ENCODE data around the gene TIAL1. TPM values are rescaled to one million over a fixed set of nuclear protein-coding genes. Genes with fewer than 3 reads are reported as not detected.
"Not testable (repeated sequence)": the region's sequence is repeated elsewhere in the genome, so short reads cannot be mapped to it uniquely, and the experiment has no call there.

Gene TIAL1
- total RNA-seq, 1 donor from 2014 or later: 132 TPM

DNA sequence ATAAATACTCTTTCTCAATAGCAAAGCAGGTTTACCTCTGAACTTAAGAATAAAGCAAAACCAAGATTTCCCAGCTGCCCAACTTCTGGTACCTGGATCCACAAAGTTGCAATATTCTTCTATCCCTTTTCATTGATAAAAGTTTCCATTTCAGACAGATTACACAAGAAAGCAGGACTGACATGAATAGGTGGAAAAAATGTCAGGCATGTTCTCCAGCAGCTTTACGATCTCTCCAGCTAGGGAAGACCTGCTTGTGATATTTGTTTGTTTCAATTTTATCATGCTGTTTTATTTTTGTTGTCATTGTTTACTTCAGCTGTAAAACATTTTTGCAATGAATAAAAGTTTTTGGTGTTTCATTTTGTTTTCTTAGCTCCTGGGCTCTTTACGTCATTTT lies 63.3 kb downstream of the TIAL1 start:
- H3K36me3 Mint-ChIP-seq (ENCODE audit: low read depth): no peaks in the 10 kb centered on the region
- TF ChIP-seq, protein P1, sequence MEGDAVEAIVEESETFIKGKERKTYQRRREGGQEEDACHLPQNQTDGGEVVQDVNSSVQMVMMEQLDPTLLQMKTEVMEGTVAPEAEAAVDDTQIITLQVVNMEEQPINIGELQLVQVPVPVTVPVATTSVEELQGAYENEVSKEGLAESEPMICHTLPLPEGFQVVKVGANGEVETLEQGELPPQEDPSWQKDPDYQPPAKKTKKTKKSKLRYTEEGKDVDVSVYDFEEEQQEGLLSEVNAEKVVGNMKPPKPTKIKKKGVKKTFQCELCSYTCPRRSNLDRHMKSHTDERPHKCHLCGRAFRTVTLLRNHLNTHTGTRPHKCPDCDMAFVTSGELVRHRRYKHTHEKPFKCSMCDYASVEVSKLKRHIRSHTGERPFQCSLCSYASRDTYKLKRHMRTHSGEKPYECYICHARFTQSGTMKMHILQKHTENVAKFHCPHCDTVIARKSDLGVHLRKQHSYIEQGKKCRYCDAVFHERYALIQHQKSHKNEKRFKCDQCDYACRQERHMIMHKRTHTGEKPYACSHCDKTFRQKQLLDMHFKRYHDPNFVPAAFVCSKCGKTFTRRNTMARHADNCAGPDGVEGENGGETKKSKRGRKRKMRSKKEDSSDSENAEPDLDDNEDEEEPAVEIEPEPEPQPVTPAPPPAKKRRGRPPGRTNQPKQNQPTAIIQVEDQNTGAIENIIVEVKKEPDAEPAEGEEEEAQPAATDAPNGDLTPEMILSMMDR (IDR thresholded peaks at IDR 0.05): no peak

DNA sequence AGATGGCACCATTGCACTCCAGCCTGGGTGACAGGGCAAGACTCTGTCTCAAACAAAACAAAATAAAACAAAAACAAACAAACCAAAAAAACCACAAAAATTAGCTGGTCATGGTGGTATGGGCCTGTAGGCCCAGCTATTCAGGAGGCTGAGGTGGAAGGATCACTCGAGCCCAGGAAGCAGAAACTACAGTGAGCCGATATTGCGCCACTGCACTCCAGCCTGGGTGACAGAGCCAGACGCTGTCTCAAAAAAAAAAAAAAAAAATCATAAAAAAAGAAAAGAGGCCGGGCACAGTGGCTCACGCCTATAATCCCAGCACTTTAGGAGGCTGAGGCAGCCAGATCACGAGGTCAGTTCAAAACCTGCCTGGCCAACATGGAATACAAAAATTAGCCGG lies 64.0 kb downstream of the TIAL1 start:
- not testable (repeated sequence) for H3K27ac Mint-ChIP-seq (ENCODE audit: unreplicated experiment); H3K27me3 Mint-ChIP-seq (ENCODE audit: low read depth); H3K36me3 Mint-ChIP-seq (ENCODE audit: low read depth); H3K9me3 Mint-ChIP-seq (ENCODE audit: low read depth); H3K4me3 Mint-ChIP-seq (ENCODE audit: unreplicated experiment)
- peak; percentile 21 for DNase-seq (ENCODE audit: low spot score)
- peaks cover 24% of the 10 kb centered on the region for H3K4me1 Mint-ChIP-seq (ENCODE audit: low read depth)

More for the DNA sequence above, 63.3 kb downstream of the TIAL1 start:
- H3K4me1 Mint-ChIP-seq (ENCODE audit: low read depth): peaks cover 25% of the 10 kb centered on the region
- no peak overlapping the region for H3K4me3 Mint-ChIP-seq (ENCODE audit: unreplicated experiment)
- DNase-seq (ENCODE audit: low spot score): no peak
- no peak overlapping the region for H3K27ac Mint-ChIP-seq (ENCODE audit: unreplicated experiment)
- no peaks in the 10 kb centered on the region for H3K27me3 Mint-ChIP-seq (ENCODE audit: low read depth)
- H3K9me3 Mint-ChIP-seq (ENCODE audit: low read depth): no peaks in the 10 kb centered on the region

DNA sequence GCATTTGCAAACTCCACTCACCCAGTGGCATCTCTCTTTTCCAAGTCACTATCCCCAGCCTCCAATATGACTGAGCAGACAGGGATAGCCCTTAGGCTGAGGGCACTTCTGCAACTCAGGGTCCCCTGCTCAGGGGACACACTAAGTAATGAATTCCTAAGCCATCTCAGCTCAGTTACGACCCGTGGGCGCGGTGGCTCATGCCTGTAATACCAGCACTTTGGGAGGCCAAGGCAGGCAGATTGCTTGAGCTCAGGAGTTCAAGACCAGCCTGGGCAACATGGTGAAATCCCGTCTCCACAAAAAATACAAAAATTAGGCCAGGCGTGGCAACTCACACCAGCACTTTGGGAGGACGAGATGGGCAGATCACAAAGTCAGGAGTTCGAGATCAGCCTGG lies 64.5 kb downstream of the TIAL1 start:
- not testable (repeated sequence) for H3K36me3 Mint-ChIP-seq (ENCODE audit: low read depth); H3K9me3 Mint-ChIP-seq (ENCODE audit: low read depth); H3K4me3 Mint-ChIP-seq (ENCODE audit: unreplicated experiment); H3K27ac Mint-ChIP-seq (ENCODE audit: unreplicated experiment); H3K27me3 Mint-ChIP-seq (ENCODE audit: low read depth)
- peaks cover 23% of the 10 kb centered on the region for H3K4me1 Mint-ChIP-seq (ENCODE audit: low read depth)
- peak; percentile 50 for DNase-seq (ENCODE audit: low spot score)

DNA sequence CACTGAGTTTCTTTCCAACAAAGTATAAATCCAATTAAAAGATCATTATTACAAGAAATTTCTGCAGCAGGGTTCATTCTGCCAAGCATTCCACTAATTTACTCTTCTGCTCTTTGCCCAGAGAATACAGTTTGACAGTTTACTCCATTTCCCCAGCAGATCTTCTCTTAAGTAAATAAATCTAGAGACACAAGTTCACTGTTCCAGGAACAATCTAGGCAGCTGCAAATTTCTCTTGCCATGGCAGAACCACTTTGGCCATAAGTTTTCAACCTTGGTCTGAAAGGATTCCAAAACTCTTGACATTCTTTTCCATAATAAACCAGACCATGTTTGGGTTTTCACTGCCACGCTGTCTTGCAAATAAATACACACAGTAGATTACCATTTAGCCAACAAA lies 65.7 kb downstream of the TIAL1 start:
- no peaks in the 10 kb centered on the region for H3K9me3 Mint-ChIP-seq (ENCODE audit: low read depth)
- DNase-seq (ENCODE audit: low spot score): no peak
- peaks cover 32% of the 10 kb centered on the region for H3K4me1 Mint-ChIP-seq (ENCODE audit: low read depth)
- no peaks in the 10 kb centered on the region for H3K27me3 Mint-ChIP-seq (ENCODE audit: low read depth)
- no peak overlapping the region for H3K4me3 Mint-ChIP-seq (ENCODE audit: unreplicated experiment)
- H3K27ac Mint-ChIP-seq (ENCODE audit: unreplicated experiment): no peak overlapping the region
- TF ChIP-seq, protein P1 (IDR thresholded peaks at IDR 0.05): no peak
- H3K36me3 Mint-ChIP-seq (ENCODE audit: low read depth): no peaks in the 10 kb centered on the region

DNA sequence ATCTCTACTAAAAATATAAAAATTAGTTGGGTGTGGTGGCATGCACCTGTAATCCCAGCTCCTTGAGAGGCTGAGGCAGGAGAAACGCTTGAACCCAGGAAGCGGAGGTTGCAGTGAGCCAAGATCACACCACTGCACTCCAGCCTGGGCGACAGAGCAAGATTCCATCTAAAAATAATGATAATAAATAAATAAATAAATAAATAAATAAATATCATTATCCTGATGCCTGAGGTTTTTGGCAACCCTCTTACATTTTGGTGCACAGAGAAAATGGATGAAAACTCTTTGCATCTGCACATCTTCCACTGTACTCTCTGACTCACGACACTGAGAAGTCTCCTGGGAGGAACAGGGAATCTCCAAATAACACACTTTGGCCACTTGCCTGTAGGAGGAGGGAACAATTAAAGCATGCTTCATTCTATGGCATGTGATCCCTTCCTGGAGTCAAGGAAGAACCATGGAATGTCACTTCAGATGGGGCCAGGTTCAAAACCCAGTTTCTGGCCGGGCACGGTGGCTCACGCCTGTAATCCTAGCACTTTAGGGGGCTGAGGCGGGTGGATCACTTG lies 68.0 kb downstream of the TIAL1 start:
- not testable (repeated sequence) for H3K4me3 Mint-ChIP-seq (ENCODE audit: unreplicated experiment); H3K9me3 Mint-ChIP-seq (ENCODE audit: low read depth); H3K36me3 Mint-ChIP-seq (ENCODE audit: low read depth); H3K27me3 Mint-ChIP-seq (ENCODE audit: low read depth)
- peak; percentile 12 for DNase-seq (ENCODE audit: low spot score)
- Mint-ChIP-seq H3K27ac (ENCODE audit: unreplicated experiment) (peak overlapping the region; percentile 54), H3K4me1 (ENCODE audit: low read depth) (peaks cover 34% of the 10 kb centered on the region)

DNA sequence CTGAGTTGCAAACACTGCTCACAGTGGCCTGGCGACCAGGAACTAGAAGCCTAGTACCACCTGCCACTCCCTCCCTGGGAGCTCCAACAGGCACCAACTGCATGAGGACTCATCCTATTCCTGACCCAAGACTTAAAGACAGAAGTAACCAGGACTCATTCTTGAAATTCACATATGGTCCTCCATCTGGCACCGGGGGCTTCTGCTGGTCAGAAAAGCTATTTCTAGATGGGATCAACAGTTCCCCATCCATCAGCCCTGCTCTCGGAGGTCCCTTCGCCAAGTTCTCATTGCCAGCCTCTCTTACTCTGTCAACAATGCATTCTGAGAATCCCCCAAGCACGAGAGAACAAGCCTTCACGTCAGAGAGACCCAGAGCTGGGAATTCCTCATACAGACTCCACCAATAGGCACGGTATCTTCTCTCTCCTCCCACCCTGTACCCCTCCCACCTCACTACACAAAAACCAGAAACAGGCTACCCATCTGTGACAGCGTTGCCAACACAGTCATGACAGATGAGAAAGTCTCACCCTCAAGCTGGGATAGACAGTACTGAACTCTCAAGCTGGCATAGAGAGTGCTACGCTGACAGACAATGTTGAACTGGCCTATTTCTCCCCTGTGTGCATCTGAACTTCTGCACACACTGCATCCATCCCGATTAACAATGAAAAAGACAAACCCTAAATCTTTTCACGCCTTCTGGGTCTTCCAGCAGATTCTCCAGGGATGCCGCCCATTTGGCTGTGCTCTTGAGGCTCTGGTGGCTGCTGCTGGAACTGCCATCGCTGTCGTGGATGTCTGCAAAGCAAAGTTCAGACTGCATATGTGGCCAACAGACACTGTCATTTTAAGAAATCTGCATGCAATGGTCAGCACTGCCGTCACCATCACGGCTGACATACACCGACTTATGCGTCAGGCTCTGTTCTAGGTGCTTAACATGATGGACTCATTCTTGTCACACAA lies 69.9 kb downstream of the TIAL1 start:
- peak; percentile 36 for DNase-seq (ENCODE audit: low spot score)
- Mint-ChIP-seq H3K36me3 (ENCODE audit: low read depth) (peaks cover 4% of the 10 kb centered on the region), H3K4me1 (ENCODE audit: low read depth) (peaks cover 44% of the 10 kb centered on the region), H3K4me3 (ENCODE audit: unreplicated experiment) (no peak overlapping the region), H3K27ac (ENCODE audit: unreplicated experiment) (no peak overlapping the region), H3K9me3 (ENCODE audit: low read depth) (no peaks in the 10 kb centered on the region), H3K27me3 (ENCODE audit: low read depth) (no peaks in the 10 kb centered on the region)
- TF ChIP-seq, protein P1 (IDR thresholded peaks at IDR 0.05): no peak

Data from chondrocyte (in vitro differentiated cells).